KMS-11 (cell line): ENCODE measurements around the gene TRPM8.

Experiments
- H2AFZ ChIP-seq: fragments of 200-600 bp; sonication (generic); 2 replicates; pipeline ENCODE4 v1.6.1; 2016; ENCODE audit warnings: antibody characterized with exemption, mixed run types, low read depth
- H3K27ac ChIP-seq: fragments of 200-600 bp; sonication (generic); 2 replicates; pipeline ENCODE4 v1.6.1; 2016; ENCODE audit warnings: mild to moderate bottlenecking, mixed run types
- H3K27me3 ChIP-seq: fragments of 200-600 bp; sonication (generic); 2 replicates; pipeline ENCODE4 v1.6.1; 2017; ENCODE audit warnings: mild to moderate bottlenecking, low read depth, mixed run types, moderate library complexity; ENCODE audit not compliant: insufficient read depth
- H3K36me3 ChIP-seq: fragments of 200-600 bp; sonication (generic); 2 replicates; pipeline ENCODE4 v1.6.1; 2017; ENCODE audit warnings: mild to moderate bottlenecking, mixed run types; ENCODE audit not compliant: insufficient read depth
- H3K4me1 ChIP-seq: fragments of 200-600 bp; sonication (generic); 2 replicates; pipeline ENCODE4 v1.6.1; 2016; ENCODE audit warnings: mild to moderate bottlenecking, low read depth, mixed run types; ENCODE audit not compliant: poor library complexity, severe bottlenecking
- H3K4me2 ChIP-seq: fragments of 200-600 bp; sonication (generic); 2 replicates; pipeline ENCODE4 v1.7.0; 2016; ENCODE audit warnings: mild to moderate bottlenecking, mixed run types
- H3K4me3 ChIP-seq: fragments of 200-600 bp; sonication (generic); IDR thresholded peaks from 2 replicates; pipeline ENCODE4 v1.6.1; 2017; ENCODE audit warnings: low read depth, low read length, mixed read lengths; ENCODE audit not compliant: insufficient read depth
- H3K79me2 ChIP-seq: fragments of 200-600 bp; sonication (generic); 2 replicates; pipeline ENCODE4 v1.6.1; 2016; ENCODE audit warnings: low read depth, mixed run types; ENCODE audit not compliant: insufficient read depth
- H3K9ac ChIP-seq: fragments of 200-600 bp; sonication (generic); 2 replicates; pipeline ENCODE4 v1.6.1; 2016; ENCODE audit warnings: mild to moderate bottlenecking, mixed run types
- H4K20me1 ChIP-seq: fragments of 200-600 bp; sonication (generic); 2 replicates; pipeline ENCODE4 v1.6.1; 2016; ENCODE audit warnings: mild to moderate bottlenecking, mixed run types; ENCODE audit not compliant: insufficient read depth
- CTCF ChIP-seq: fragments of 200-600 bp; sonication (generic); conservative IDR thresholded peaks from 2 replicates; pipeline ENCODE4 v1.6.1; 2017; ENCODE audit warnings: low read depth, mild to moderate bottlenecking, antibody characterized with exemption, low read length, moderate library complexity, mixed read lengths

Gene TRPM8

GRCh38 chr2:233992513-233993217, 75.5 kb downstream of the TRPM8 start:
- H2AFZ ChIP-seq: no peak overlapping the region
- H3K4me2 ChIP-seq: no peak overlapping the region

GRCh38 chr2:233993461-233993860, 76.3 kb downstream of the TRPM8 start:
- TF ChIP-seq CTCF: no peak
- no peak overlapping the region for H3K4me3 ChIP-seq
- no peaks in the 10 kb centered on the region for H4K20me1 ChIP-seq
- H3K79me2 ChIP-seq: no peaks in the 10 kb centered on the region
- H3K27me3 ChIP-seq: no peaks in the 10 kb centered on the region
- H3K36me3 ChIP-seq: no peaks in the 10 kb centered on the region
- H3K4me2 ChIP-seq: no peak overlapping the region
- peaks cover 36% of the 10 kb centered on the region for H3K4me1 ChIP-seq
- H2AFZ ChIP-seq: no peak overlapping the region
- no peak overlapping the region for H3K9ac ChIP-seq
- H3K27ac ChIP-seq: no peak overlapping the region

More at GRCh38 chr2:233992513-233993217, 75.5 kb downstream of the TRPM8 start:
- H3K79me2 ChIP-seq: no peaks in the 10 kb centered on the region
- TF ChIP-seq CTCF: no peak
- H3K4me3 ChIP-seq: no peak overlapping the region
- H3K9ac ChIP-seq: no peak overlapping the region
- no peaks in the 10 kb centered on the region for H3K27me3 ChIP-seq
- H3K4me1 ChIP-seq: peaks cover 44% of the 10 kb centered on the region
- H3K36me3 ChIP-seq: no peaks in the 10 kb centered on the region
- no peaks in the 10 kb centered on the region for H4K20me1 ChIP-seq
- no peak overlapping the region for H3K27ac ChIP-seq

DNA sequence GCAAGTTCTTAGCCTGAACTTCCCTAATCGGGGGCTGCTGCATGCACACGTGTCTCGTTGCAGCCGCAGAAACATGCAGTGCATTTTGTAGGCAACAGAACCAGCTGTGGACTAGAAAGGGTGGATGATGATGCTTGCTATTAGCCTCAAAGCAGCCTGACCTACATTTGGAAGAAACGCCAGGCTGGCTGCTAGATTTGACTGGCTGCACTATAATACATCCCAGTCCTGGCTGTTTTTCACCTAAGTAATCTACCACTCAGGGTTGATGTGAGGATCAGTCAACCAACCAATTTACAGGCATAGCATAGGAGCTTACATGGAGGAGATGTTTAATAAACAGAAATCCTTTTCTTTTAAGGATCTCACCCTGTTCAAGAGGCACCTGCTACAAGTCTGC, 77.0 kb downstream of the TRPM8 start:
- no peak overlapping the region for H3K4me2 ChIP-seq
- H3K9ac ChIP-seq: no peak overlapping the region
- H3K27me3 ChIP-seq: no peaks in the 10 kb centered on the region
- no peaks in the 10 kb centered on the region for H3K79me2 ChIP-seq
- no peaks in the 10 kb centered on the region for H4K20me1 ChIP-seq
- H3K36me3 ChIP-seq: no peaks in the 10 kb centered on the region
- no peak for TF ChIP-seq CTCF
- H2AFZ ChIP-seq: no peak overlapping the region
- H3K27ac ChIP-seq: no peak overlapping the region
- H3K4me1 ChIP-seq: peaks cover 29% of the 10 kb centered on the region
- H3K4me3 ChIP-seq: no peak overlapping the region

DNA sequence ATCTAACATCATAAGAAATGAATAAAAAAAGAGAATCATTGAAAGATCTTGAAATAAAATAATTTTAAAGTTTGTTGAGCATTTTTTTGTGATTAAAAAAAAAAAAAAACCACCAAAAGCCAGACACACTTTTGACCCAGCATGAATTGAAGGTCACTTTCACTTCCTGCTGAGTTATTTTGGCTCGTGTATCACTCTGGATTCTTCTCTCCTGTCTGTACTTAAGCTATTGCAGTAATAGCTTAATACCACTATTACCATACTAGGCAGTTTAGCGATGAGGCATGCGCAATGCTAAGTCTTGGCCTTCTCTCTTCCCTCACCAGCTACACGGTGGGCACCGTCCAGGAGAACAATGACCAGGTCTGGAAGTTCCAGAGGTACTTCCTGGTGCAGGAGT, 78.8 kb downstream of the TRPM8 start:
- TF ChIP-seq CTCF: no peak
- H3K4me1 ChIP-seq: peaks cover 11% of the 10 kb centered on the region
- H3K27ac ChIP-seq: no peak overlapping the region
- no peaks in the 10 kb centered on the region for H3K36me3 ChIP-seq
- H3K4me3 ChIP-seq: no peak overlapping the region
- H3K9ac ChIP-seq: no peak overlapping the region
- H3K4me2 ChIP-seq: no peak overlapping the region
- no peaks in the 10 kb centered on the region for H3K27me3 ChIP-seq
- H4K20me1 ChIP-seq: no peaks in the 10 kb centered on the region
- no peak overlapping the region for H2AFZ ChIP-seq
- no peaks in the 10 kb centered on the region for H3K79me2 ChIP-seq
